GM03348 (cell line): ENCODE measurements around the gene MYL12A.
A peak's percentile ranks its signal among the peaks of the same experiment; 100 is the strongest.
"Not testable (repeated sequence)": the region's sequence is repeated elsewhere in the genome, so short reads cannot be mapped to it uniquely, and the experiment has no call there.

ENCODE experiments used
- DNase-seq: peaks from one replicate; pipeline ENCODE4 v3.0.0; 2012; ENCODE audit warnings: low spot score

Gene MYL12A

DNA sequence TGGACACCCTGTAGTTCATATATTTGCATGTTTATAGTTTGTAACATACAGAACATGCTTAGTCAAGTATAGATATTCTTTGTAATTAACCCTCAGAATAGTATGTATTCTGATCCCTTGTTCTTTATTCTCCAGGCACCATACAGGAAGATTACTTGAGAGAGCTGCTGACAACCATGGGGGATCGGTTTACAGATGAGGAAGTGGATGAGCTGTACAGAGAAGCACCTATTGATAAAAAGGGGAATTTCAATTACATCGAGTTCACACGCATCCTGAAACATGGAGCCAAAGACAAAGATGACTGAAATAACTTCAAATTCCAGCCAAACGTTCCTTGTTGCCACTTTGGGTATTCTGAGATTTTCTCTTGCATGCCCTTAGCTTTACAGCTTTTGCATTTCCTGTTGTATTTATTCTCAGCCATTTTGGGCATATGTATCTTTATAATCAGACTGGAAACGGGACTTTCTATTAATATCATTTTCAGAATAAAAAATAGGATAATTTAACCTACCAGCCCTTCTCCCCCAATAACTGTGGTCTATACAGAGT, 8.1 kb downstream of the MYL12A start:
- no peak for DNase-seq

GRCh38 chr18:3256693-3257626, 9.4 kb downstream of the MYL12A start:
- peak; percentile 36 for DNase-seq

DNA sequence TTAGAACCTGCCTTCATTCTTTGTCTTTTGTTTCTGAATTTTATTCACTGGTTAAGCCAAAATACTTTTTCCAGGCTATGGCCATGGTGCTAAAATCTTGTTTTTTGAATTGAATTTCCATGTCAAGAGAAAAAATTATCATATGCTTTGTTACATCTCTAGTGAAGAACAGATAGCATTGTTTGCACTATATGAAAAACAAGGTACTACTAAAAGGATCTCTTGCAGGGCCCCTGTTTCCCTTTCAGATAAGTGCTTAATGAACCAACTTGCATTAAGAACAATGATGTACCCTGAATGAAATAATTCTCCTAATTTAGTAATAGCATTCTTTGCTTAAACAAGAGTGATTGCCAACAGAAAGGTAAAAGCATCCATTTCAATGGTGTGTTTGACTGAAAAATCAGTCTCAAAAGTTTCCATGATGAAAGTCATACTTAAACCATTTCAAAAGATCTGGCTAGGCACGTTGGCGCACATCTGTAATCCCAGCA, 10.1 kb downstream of the MYL12A start:
- DNase-seq, result no peak

- no peak for DNase-seq
Measured at GRCh38 chr18:3260995-3261372, 13.4 kb downstream of the MYL12A start.

DNA sequence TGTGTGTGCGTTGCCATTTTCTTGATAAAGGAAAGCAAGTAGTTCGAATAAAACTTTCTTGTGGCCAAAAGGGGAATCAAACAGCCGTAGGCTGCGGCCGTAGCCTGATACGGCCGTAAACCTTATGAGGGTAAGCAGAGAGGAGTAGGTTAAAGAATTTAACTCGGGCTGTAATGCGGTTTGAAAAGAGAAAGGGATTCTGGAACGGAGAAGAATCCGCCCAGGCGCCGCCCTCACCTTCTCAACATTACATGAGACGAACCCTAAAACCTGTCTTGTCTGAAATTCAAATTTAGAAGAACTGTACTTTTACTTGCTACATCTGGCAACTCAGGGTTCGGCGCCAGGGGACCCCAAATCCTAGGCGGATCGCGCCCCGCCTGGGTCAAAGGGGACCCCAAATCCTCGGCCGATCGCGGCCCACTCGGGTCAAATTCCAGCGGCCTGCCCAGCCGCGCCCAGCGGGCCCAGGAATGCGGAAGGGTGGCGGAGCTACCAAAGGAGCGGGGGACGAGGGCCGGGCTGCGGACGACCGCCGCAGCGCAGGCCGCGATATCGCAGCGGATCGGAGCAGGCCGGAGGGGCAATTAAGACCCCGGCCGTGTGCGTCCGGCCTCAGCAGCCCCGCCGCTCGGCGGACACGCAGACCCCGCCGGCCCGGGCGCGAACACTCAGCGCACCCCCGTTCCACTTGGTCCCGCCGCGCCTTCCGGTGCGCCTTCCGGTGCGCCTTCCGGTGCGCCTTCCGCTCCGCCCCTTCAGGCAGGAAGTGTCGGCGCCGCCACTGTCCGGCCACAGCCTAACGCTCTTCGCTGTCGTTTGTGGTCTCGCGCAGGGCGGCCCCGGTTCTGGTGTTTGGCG, 14.0 kb downstream of the MYL12A start, which contains the start of gene MYL12B:
MYL12B (plus strand) TSS at position 761 of the 861 bp plus-strand sequence. CDS start 10,766 bp downstream, outside the sequence.
- peak; percentile 89 for DNase-seq

GRCh38 chr18:3262234-3263131, 14.9 kb downstream of the MYL12A start:
- no peak for DNase-seq

DNA sequence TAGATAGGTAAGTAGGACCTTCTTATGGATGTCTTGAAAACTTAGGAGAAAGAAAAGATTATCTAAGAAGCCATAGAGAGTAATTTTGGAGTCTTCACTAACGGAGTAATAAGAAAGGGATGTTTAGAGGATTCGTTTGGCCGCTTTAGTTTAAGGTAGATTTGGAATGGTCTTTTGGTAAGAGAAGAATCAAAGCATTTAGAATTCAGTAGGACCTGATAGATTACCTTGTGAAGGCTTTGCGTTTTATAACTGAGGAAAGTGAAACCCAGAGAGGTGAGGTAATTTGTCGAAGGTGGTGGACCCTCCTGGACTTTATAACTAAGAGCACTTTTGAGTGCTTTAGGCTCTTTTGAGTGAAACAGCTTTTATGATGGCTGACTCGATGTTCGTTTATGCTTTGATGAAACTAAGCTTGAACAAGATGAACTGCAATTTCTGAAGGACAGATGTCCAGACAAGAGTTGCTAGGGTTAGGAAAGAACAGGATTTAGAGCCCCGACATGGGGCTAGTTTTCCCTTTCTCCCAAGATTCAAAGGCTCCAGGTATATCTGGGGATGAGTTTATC, 15.6 kb downstream of the MYL12A start:
- no peak for DNase-seq

- DNase-seq, result no peak
Measured at GRCh38 chr18:3264362-3264761, 16.8 kb downstream of the MYL12A start.

DNA sequence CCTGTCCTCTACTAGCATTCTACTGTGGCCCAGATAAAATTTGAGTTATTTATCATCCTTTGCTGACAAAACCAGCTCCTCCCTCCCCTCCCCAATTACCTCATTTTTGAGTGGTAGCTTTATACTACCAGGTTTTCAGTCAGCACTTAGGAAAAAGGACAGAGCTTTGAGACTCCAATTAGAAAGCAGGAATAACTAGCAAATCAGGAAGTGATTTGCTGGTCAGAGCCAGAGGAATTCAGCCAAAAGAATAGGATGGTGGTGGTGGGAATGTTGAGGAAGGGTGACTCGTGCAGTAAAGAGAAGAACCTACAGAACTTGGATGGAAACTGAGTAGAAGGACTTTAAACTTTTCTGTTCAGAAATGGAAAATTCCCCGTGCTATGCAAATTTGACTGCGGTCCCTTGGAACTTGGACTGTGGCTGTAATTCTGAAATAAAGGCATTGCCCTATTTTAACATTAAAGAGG, 18.0 kb downstream of the MYL12A start:
- DNase-seq, result peak; percentile 38

- no peak for DNase-seq
Measured at GRCh38 chr18:3266062-3266608, 18.5 kb downstream of the MYL12A start.

DNA sequence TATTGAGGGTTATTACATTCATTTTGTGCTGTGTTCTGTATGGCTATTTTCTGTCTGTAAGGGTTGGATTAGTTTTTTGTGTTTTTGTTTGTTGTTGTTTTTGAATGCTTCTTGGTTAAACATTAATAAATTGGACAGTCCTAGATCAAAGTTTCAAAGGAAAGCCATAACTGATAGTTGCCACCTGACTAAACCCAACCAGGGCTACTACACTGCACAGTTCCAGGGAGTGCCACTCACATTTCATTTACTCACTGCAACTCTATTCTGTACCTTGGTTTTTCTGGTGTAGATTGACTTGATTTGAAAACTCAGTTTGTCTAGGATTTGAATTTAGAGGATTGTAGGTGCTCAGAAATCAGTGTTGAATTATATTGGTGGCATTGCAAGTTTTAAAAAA, 20.7 kb downstream of the MYL12A start:
- no peak for DNase-seq

GRCh38 chr18:3269241-3269913, 21.8 kb downstream of the MYL12A start:
- peak; percentile 66 for DNase-seq

DNA sequence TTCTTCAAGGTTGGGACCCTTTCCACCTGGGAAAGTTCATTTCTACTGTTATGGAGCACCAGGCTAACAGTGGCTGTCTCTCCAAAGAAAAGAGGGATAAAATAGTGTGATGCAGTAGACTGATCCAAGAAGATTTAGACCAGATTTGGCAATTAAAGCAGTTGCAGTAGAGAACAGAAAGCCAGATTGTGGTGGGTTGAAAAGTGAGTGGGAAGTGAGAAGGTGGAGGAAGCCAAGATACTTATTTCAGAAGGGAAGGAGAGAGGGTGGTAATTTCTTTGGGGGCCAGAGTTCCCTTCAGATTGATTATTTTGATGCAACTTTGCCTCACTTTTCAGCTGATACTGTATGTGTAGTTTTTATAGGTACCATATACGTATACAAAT, 22.3 kb downstream of the MYL12A start:
- DNase-seq, result no peak

DNA sequence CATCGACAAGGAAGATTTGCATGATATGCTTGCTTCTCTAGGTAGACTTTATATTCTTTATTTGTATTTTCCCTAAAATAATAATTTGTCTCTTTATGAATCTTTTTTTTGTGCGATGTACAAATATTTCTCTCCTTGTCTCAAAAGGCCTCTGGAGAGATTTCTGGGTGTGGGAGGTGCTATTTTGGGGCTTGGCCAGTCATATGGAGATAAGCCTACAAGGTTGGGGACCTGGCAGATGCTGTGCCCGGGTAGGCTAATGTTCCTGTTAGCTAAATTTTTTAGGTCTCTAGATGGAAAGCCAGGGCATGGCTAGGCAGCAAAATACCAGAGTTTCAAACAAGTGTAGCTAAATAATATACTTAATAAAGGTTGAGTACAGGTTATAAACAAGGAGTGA, 25.4 kb downstream of the MYL12A start:
- no peak for DNase-seq

- not testable (repeated sequence) for DNase-seq
Measured at GRCh38 chr18:3277643-3278213, 30.1 kb downstream of the MYL12A start.

DNA sequence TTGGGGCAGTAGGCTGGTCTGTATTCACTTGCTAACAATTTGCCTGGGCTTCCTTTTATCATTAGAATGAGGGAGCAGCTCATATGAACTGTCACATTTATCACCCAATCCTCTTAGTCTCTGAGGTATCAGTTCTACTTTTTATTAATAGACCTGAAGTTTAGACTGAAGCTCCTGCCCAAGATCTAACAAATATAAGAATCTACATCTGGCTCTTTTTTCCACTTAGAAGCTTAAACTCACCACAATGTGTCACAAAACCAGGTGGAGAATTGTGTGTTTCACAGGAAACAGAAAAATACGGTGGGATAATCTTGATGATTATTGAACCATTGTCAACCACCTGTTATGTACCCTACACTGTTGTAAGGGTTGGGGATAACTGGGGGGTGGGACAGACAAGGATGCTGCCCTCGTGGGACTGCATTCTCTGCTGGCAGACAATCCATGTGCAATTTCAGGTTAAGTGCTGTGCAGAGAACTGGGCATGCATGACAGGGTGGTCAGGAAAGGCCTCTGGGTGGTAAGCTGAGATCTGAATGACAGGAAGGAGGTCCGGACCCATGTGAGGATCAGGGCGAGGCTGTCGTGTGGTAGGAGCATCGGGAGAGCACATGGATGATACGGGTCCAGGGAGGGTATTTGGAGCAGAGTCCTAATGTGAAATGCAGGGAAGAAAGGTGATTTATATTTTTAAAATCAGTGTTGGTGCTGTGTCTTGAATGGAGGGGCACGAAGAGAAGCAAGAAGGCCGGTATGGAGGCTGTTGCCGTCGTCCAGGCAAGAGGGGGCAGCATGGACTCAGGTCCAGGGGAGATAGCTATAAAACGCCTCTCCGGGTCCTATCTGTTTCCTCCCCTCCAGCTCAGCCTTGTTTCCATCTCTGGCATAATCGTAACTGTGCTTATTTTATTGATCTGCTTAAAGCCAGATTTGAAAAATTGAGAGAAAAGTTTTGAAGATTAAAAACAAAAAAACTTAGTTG, 31.9 kb downstream of the MYL12A start:
- no peak for DNase-seq

DNA sequence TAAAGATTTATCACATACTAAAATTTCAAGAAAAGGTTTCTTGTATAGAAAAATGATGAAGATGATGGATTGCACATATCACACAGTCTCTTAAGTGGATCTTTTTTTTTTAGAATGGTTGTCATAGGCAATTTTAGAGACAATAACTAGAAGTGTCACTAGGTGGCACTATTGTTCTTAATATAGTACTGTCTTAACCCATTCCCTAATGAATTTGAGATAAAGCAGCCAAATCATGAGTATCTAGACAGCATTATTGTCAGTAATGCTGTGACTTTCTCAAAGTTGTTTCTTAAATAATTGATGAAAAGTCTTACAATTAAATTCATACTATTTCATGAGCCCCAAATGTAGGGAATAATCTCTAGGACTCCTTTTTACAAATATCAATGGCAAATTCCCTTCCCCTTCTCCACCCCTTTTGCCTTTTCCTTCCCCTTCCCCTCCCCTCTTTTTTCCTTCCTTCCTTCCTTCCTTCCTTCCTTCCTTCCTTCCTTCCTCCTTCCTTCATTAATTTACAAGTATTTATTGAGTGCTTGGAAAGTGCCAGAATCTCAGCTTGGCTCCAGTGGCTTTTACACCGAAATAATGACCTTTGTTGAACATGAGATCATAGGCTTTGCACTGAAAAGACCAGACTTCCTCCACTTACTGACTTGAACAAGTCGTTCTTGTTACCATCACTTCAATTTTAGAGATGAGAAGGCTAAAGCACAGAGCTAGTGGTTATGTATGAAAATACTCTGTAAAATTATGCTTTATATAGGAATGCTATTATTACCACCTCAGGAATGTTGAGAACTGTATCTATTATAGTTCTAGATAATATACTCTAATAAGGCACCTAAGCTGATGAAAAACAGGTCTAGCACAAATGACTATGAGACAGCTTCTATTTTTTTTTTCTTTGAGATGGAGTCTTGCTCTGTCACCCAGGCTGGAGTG, 34.1 kb downstream of the MYL12A start:
- DNase-seq, result peak; percentile 70
